H9 (cell line): ENCODE measurements around the gene CPNE5. TPM values are rescaled to one million over a fixed set of nuclear protein-coding genes. Genes with fewer than 3 reads are reported as not detected.

Experiments used
- DNase-seq: peaks from one replicate; pipeline ENCODE4 v3.0.0-alpha.2; 2017
- H2AFZ ChIP-seq: one replicate; pipeline ENCODE4 v1.6.1; 2013; ENCODE audit warnings: mild to moderate bottlenecking, low read length, control low read depth, moderate library complexity
- H2AK5ac ChIP-seq: 2 replicates; pipeline ENCODE4 v1.6.1; 2013; ENCODE audit warnings: low read length, control low read depth, mixed read lengths; ENCODE audit not compliant: insufficient read length
- H2BK120ac ChIP-seq: one replicate; pipeline ENCODE4 v1.6.1; 2013; ENCODE audit warnings: low read depth, mild to moderate bottlenecking, low read length, control low read depth, inconsistent platforms; ENCODE audit not compliant: poor library complexity, severe bottlenecking
- H2BK12ac ChIP-seq: 2 replicates; pipeline ENCODE4 v1.6.1; 2013; ENCODE audit warnings: low read length, control low read depth, mixed read lengths, low read depth; ENCODE audit not compliant: insufficient read length
- H2BK15ac ChIP-seq: 2 replicates; pipeline ENCODE4 v1.6.1; 2013; ENCODE audit warnings: low read depth, low read length, control low read depth
- H2BK20ac ChIP-seq: one replicate; pipeline ENCODE4 v1.6.1; 2013; ENCODE audit warnings: low read depth, mild to moderate bottlenecking, low read length, control low read depth, inconsistent platforms; ENCODE audit not compliant: poor library complexity, severe bottlenecking
- H2BK5ac ChIP-seq: 2 replicates; pipeline ENCODE4 v1.6.1; 2013; ENCODE audit warnings: low read length, control low read depth, mixed read lengths; ENCODE audit not compliant: insufficient read length
- H3K14ac ChIP-seq: 2 replicates; pipeline ENCODE4 v1.6.1; 2013; ENCODE audit warnings: low read length, control low read depth; ENCODE audit not compliant: insufficient read depth
- H3K18ac ChIP-seq: 2 replicates; pipeline ENCODE4 v1.6.1; 2013; ENCODE audit warnings: low read depth, mild to moderate bottlenecking, mixed read lengths, low read length, control low read depth; ENCODE audit not compliant: insufficient read length
- H3K23ac ChIP-seq: 2 replicates; pipeline ENCODE4 v1.6.1; 2013; ENCODE audit warnings: low read length, control low read depth, mixed read lengths, low read depth; ENCODE audit not compliant: insufficient read length
- H3K23me2 ChIP-seq: 2 replicates; pipeline ENCODE4 v1.6.1; 2013; ENCODE audit warnings: low read depth, mild to moderate bottlenecking, mixed read lengths, low read length, control low read depth; ENCODE audit not compliant: insufficient read length, poor library complexity, severe bottlenecking
- H3K27ac ChIP-seq: 2 replicates; pipeline ENCODE4 v1.5.1; 2013; ENCODE audit warnings: low read length, control low read depth, mixed read lengths, low read depth; ENCODE audit not compliant: insufficient read length
- H3K27me3 ChIP-seq: 2 replicates; pipeline ENCODE4 v1.6.1; 2013; ENCODE audit warnings: low read length, control low read depth, inconsistent platforms; ENCODE audit not compliant: insufficient read depth
- H3K4ac ChIP-seq: 2 replicates; pipeline ENCODE4 v1.6.1; 2013; ENCODE audit warnings: low read depth, mild to moderate bottlenecking, control low read depth, inconsistent platforms, low read length, moderate library complexity
- H3K4me1 ChIP-seq: 2 replicates; pipeline ENCODE4 v1.6.1; 2013; ENCODE audit warnings: low read length, control low read depth, inconsistent platforms; ENCODE audit not compliant: insufficient read depth
- H3K4me2 ChIP-seq: 2 replicates; pipeline ENCODE4 v1.6.1; 2013; ENCODE audit warnings: low read length, control low read depth, mixed read lengths; ENCODE audit not compliant: insufficient read length, insufficient read depth
- H3K56ac ChIP-seq: 2 replicates; pipeline ENCODE4 v1.6.1; 2013; ENCODE audit warnings: low read depth, mild to moderate bottlenecking, mixed read lengths, low read length, control low read depth; ENCODE audit not compliant: insufficient read length
- H3K79me1 ChIP-seq: 2 replicates; pipeline ENCODE4 v1.6.1; 2013; ENCODE audit warnings: low read depth, mild to moderate bottlenecking, moderate library complexity, low read length, control low read depth, inconsistent platforms; ENCODE audit not compliant: insufficient read depth, poor library complexity, severe bottlenecking
- H3K79me2 ChIP-seq: 2 replicates; pipeline ENCODE4 v1.6.1; 2013; ENCODE audit warnings: low read length, control low read depth, inconsistent platforms; ENCODE audit not compliant: insufficient read depth
- H3K9ac ChIP-seq: 2 replicates; pipeline ENCODE4 v1.6.1; 2013; ENCODE audit warnings: low read length, control low read depth, mixed read lengths; ENCODE audit not compliant: insufficient read length; ENCODE audit errors: extremely low read depth
- H3K9me3 ChIP-seq: one replicate; pipeline ENCODE4 v1.6.1; 2013; ENCODE audit warnings: low read depth, low read length, inconsistent platforms; ENCODE audit not compliant: control insufficient read depth
- H3T11ph ChIP-seq: one replicate; pipeline ENCODE4 v1.6.1; 2013; ENCODE audit warnings: mild to moderate bottlenecking, low read length, control low read depth, inconsistent platforms
- H4K20me1 ChIP-seq: one replicate; pipeline ENCODE4 v1.6.1; 2013; ENCODE audit not compliant: control insufficient read depth, insufficient read length, insufficient read depth
- H4K5ac ChIP-seq: 2 replicates; pipeline ENCODE4 v1.6.1; 2013; ENCODE audit warnings: low read depth, mild to moderate bottlenecking, mixed read lengths, low read length, control low read depth; ENCODE audit not compliant: insufficient read length
- H4K8ac ChIP-seq: replicated peaks from 2 replicates; pipeline ENCODE4 v1.6.1; 2013; ENCODE audit warnings: low read length, control low read depth, mixed read lengths, low read depth; ENCODE audit not compliant: insufficient read length
- H4K91ac ChIP-seq: 2 replicates; pipeline ENCODE4 v1.6.1; 2013; ENCODE audit warnings: low read depth, mild to moderate bottlenecking, moderate library complexity, mixed read lengths, low read length, control low read depth; ENCODE audit not compliant: insufficient read length
- H3K27ac Mint-ChIP-seq, 3 experiments: 2 replicates in 2 of 3; 3 replicates in 1 of 3; pipeline ENCODE4 v1.8.0; 2020 to 2021; ENCODE audit warnings: mixed read lengths in 3 of 3, mild to moderate bottlenecking in 1 of 3, moderate library complexity in 1 of 3
- H3K27me3 Mint-ChIP-seq: 2 replicates; pipeline ENCODE4 v1.8.0; 2021; ENCODE audit warnings: low read depth, mild to moderate bottlenecking, moderate library complexity, mixed read lengths
- H3K36me3 Mint-ChIP-seq, 3 experiments: 2 replicates in 2 of 3; 3 replicates in 1 of 3; pipeline ENCODE4 v1.8.0; 2020 to 2021; ENCODE audit warnings: low read depth in 3 of 3, mixed read lengths in 3 of 3; ENCODE audit not compliant: insufficient read depth in 1 of 3
- H3K4me1 Mint-ChIP-seq, 2 experiments: 2 replicates each; pipeline ENCODE4 v1.8.0; 2020; ENCODE audit warnings: mixed read lengths in 2 of 2
- H3K4me3 Mint-ChIP-seq, 2 experiments: 2 replicates in 1 of 2; 3 replicates in 1 of 2; pipeline ENCODE4 v1.8.0; 2020 to 2021; ENCODE audit warnings: mild to moderate bottlenecking in 2 of 2, mixed read lengths in 2 of 2, moderate library complexity in 1 of 2
- H3K9me3 Mint-ChIP-seq, 2 experiments: 2 replicates in 1 of 2; 3 replicates in 1 of 2; pipeline ENCODE4 v1.8.0; 2020; ENCODE audit warnings: mild to moderate bottlenecking in 2 of 2, mixed read lengths in 2 of 2, moderate library complexity in 1 of 2
- WGBS: extraction: QIAGEN DNeasy Blood & Tissue Kit; methylation state at CpG from one replicate; pipeline ENCODE4 v1.1.7; 2013; ENCODE audit warnings: missing lambda C conversion rate, low lambda C conversion rate, mixed read lengths; ENCODE audit not compliant: insufficient read length; ENCODE audit errors: extremely low coverage; 5-methylcytosine and 5-hydroxymethylcytosine counted together
- total RNA-seq: library from RNA; stranded (reverse); gene quantifications from 2 replicates; pipeline ENCODE4 v1.2.1, GENCODE V29; 2021
- TF ChIP-seq, protein P1 (sequence below): fragments of 200-600 bp; sonication (generic); conservative IDR thresholded peaks from 3 replicates; pipeline ENCODE4 v1.8.0; 2021; ENCODE audit warnings: antibody characterized with exemption, mild to moderate bottlenecking

The CPNE5 gene
- total RNA-seq, 1 experiment from 2014 or later: 0.52 TPM

- no peak overlapping the region for H2BK120ac ChIP-seq
- H3K23ac ChIP-seq: no peak overlapping the region
- H3K27ac ChIP-seq: no peak overlapping the region
- H3K9ac ChIP-seq: no peak overlapping the region
- H3K4ac ChIP-seq: no peak overlapping the region
- peaks cover 16% of the 10 kb centered on the region for H3K27me3 Mint-ChIP-seq
- H4K91ac ChIP-seq: no peak overlapping the region
- no peaks in the 10 kb centered on the region for H3K9me3 ChIP-seq
- H3K56ac ChIP-seq: no peak overlapping the region
- H3K23me2 ChIP-seq: no peaks in the 10 kb centered on the region
- H2AK5ac ChIP-seq: no peak overlapping the region
- H3K27me3 ChIP-seq: no peaks in the 10 kb centered on the region
- H3K4me3 Mint-ChIP-seq: no peak overlapping the region; a peak in 1 of 5 replicates
- H3K79me1 ChIP-seq: no peaks in the 10 kb centered on the region
- no CpG with 5 or more reads among the region's 6 CpGs for WGBS
- H3K79me2 ChIP-seq: no peaks in the 10 kb centered on the region
- no peak overlapping the region for H3K27ac Mint-ChIP-seq
- no peak for DNase-seq
- H4K5ac ChIP-seq: no peak overlapping the region
- H3T11ph ChIP-seq: no peak overlapping the region
- no peaks in the 10 kb centered on the region for H3K9me3 Mint-ChIP-seq
- no peak overlapping the region for H3K4me2 ChIP-seq
- no peaks in the 10 kb centered on the region for H3K4me1 ChIP-seq
- no peak overlapping the region for H2BK20ac ChIP-seq
- H2BK12ac ChIP-seq: no peak overlapping the region
- TF ChIP-seq, protein P1, sequence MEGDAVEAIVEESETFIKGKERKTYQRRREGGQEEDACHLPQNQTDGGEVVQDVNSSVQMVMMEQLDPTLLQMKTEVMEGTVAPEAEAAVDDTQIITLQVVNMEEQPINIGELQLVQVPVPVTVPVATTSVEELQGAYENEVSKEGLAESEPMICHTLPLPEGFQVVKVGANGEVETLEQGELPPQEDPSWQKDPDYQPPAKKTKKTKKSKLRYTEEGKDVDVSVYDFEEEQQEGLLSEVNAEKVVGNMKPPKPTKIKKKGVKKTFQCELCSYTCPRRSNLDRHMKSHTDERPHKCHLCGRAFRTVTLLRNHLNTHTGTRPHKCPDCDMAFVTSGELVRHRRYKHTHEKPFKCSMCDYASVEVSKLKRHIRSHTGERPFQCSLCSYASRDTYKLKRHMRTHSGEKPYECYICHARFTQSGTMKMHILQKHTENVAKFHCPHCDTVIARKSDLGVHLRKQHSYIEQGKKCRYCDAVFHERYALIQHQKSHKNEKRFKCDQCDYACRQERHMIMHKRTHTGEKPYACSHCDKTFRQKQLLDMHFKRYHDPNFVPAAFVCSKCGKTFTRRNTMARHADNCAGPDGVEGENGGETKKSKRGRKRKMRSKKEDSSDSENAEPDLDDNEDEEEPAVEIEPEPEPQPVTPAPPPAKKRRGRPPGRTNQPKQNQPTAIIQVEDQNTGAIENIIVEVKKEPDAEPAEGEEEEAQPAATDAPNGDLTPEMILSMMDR: no peak
- H3K4me1 Mint-ChIP-seq: peaks cover 21 to 39% of the 10 kb centered on the region in 2 experiments
- no peak overlapping the region for H3K18ac ChIP-seq
- H4K8ac ChIP-seq: no peak overlapping the region
- H2AFZ ChIP-seq: no peak overlapping the region
- H3K14ac ChIP-seq: no peak overlapping the region
- no peaks in the 10 kb centered on the region for H4K20me1 ChIP-seq
- H2BK5ac ChIP-seq: no peak overlapping the region
- no peaks in the 10 kb centered on the region; a peak in 1 of 7 replicates for H3K36me3 Mint-ChIP-seq
- H2BK15ac ChIP-seq: no peak overlapping the region
These were observed 13.8 kb downstream of the CPNE5 start for GRCh38 chr6:36825452-36825851.
